Calu3 (cell line): Measurements from ENCODE around the gene PIK3R6. TPM values are rescaled to one million over a fixed set of nuclear protein-coding genes. Genes with fewer than 3 reads are reported as not detected.
"Not testable (repeated sequence)": the region's sequence is repeated elsewhere in the genome, so short reads cannot be mapped to it uniquely, and the experiment has no call there.

Experiments used
- BruUV-seq: library from RNA; stranded (reverse); fragments of 400-500 nt; replicated peaks from 2 replicates; lab custom pipeline; 2021; lab: Mats Ljungman, UMichigan
- CTCF ChIA-PET: fragments of 300-600 bp; sonication (Branson Sonifier 250); formaldehyde crosslinking; loops from one replicate; lab custom pipeline; 2022; ENCODE audit warnings: antibody characterized with exemption; lab: Charles Lee
- DNase-seq: peaks from one replicate; pipeline ENCODE4 v3.0.0; 2022
- H3K27ac Mint-ChIP-seq: one replicate; pipeline ENCODE4 v1.8.0; 2022; ENCODE audit warnings: mixed read lengths; ENCODE audit not compliant: unreplicated experiment
- H3K27me3 Mint-ChIP-seq: one replicate; pipeline ENCODE4 v1.8.0; 2022; ENCODE audit warnings: mixed read lengths; ENCODE audit not compliant: unreplicated experiment
- H3K36me3 Mint-ChIP-seq: one replicate; pipeline ENCODE4 v1.8.0; 2022; ENCODE audit warnings: mild to moderate bottlenecking, moderate library complexity, mixed read lengths; ENCODE audit not compliant: insufficient read depth, unreplicated experiment
- H3K4me1 Mint-ChIP-seq: one replicate; pipeline ENCODE4 v1.8.0; 2022; ENCODE audit warnings: mild to moderate bottlenecking, low read depth, mixed read lengths; ENCODE audit not compliant: unreplicated experiment
- H3K4me3 Mint-ChIP-seq: one replicate; pipeline ENCODE4 v1.8.0; 2022; ENCODE audit warnings: mild to moderate bottlenecking, low read depth, moderate library complexity, mixed read lengths; ENCODE audit not compliant: unreplicated experiment
- H3K9me3 Mint-ChIP-seq: one replicate; pipeline ENCODE4 v1.8.0; 2022; ENCODE audit warnings: low read depth, mixed read lengths; ENCODE audit not compliant: unreplicated experiment
- intact Hi-C: fragments of 100-400 bp; cut with micrococcal nuclease; formaldehyde crosslinking; loops from one replicate; pipeline ENCODE4 v1.10.0; 2022; ENCODE audit not compliant: unreplicated experiment
- total RNA-seq: library from RNA; stranded (reverse); gene quantifications from 2 replicates; pipeline ENCODE4 v1.2.3, GENCODE V29; 2022
- TF ChIP-seq, protein P1 (sequence below): fragments of 200-600 bp; IDR thresholded peaks from one replicate; pipeline ENCODE4 v1.8.0; 2022; ENCODE audit warnings: antibody characterized with exemption; ENCODE audit not compliant: unreplicated experiment

PIK3R6 gene
- total RNA-seq, 1 experiment from 2014 or later: not detected

- no peak for DNase-seq
- no peak overlapping the region for H3K4me3 Mint-ChIP-seq
- H3K36me3 Mint-ChIP-seq: no peaks in the 10 kb centered on the region
- TF ChIP-seq, protein P1, sequence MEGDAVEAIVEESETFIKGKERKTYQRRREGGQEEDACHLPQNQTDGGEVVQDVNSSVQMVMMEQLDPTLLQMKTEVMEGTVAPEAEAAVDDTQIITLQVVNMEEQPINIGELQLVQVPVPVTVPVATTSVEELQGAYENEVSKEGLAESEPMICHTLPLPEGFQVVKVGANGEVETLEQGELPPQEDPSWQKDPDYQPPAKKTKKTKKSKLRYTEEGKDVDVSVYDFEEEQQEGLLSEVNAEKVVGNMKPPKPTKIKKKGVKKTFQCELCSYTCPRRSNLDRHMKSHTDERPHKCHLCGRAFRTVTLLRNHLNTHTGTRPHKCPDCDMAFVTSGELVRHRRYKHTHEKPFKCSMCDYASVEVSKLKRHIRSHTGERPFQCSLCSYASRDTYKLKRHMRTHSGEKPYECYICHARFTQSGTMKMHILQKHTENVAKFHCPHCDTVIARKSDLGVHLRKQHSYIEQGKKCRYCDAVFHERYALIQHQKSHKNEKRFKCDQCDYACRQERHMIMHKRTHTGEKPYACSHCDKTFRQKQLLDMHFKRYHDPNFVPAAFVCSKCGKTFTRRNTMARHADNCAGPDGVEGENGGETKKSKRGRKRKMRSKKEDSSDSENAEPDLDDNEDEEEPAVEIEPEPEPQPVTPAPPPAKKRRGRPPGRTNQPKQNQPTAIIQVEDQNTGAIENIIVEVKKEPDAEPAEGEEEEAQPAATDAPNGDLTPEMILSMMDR: no peak
- peaks cover 20% of the 10 kb centered on the region for H3K27me3 Mint-ChIP-seq
- no TSS peak for BruUV-seq
- H3K4me1 Mint-ChIP-seq: no peaks in the 10 kb centered on the region
- H3K27ac Mint-ChIP-seq: no peak overlapping the region
- CTCF ChIA-PET: no interaction called here
- H3K9me3 Mint-ChIP-seq: no peaks in the 10 kb centered on the region
- intact Hi-C loops: no loop called here
Measured at GRCh38 chr17:8888704-8889302, 21.3 kb upstream of the PIK3R6 start.

DNA sequence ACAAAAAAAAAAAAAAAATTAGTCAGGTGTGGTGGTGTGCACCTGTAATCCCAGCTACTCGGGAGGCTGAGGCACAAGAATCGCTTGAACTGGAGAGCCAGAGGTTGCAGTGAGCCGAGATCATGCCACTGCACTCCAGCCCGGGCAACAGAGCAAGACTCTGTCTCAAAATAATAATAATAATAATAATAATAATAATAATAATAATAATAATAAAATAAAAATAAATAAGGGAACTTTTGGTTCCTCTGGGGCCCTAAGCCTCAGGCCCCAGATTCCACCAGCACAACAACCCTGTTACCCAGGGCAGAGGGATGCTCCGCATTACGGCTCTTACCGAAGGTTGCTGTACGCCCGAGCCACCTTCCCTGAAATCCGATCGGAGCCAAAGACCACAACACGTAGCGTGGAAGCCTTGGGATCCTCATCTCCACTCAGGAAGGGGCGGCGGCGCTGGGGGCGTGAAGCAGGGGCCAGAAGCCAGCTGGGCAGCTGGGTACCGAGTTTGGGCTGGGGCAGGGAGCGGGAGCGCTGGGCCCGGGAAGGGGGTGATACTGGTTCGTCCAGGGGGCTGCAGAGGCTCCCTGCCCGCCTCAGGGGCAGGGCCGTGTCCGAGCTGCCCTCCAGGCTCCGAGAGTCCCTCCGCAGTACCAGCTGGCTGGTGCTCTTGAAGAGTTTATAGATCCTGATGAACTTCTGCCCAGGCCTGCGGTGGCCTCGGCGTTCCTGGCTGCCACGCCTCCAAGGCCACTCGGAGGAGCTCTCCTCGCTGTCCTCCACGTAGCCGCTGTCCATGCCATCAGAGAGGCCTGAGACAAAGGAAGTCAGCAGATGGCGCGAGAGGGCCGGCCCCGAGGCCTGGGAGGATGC lies 20.6 kb upstream of the PIK3R6 start:
- TF ChIP-seq, protein P1: no peak
- Mint-ChIP-seq H3K27me3 (peaks cover 27% of the 10 kb centered on the region), H3K36me3 (no peaks in the 10 kb centered on the region), H3K4me1 (no peaks in the 10 kb centered on the region), H3K4me3 (no peak overlapping the region), H3K9me3 (no peaks in the 10 kb centered on the region), H3K27ac (no peak overlapping the region)
- intact Hi-C loops: no loop called here
- no TSS peak for BruUV-seq
- no peak for DNase-seq
- CTCF ChIA-PET: no interaction called here

GRCh38 chr17:8887301-8887700 lies 19.8 kb upstream of the PIK3R6 start:
- CTCF ChIA-PET: no interaction called here
- intact Hi-C loops: no loop called here

GRCh38 chr17:8885967-8886684 lies 18.7 kb upstream of the PIK3R6 start:
- H3K4me3 Mint-ChIP-seq: no peak overlapping the region
- H3K27me3 Mint-ChIP-seq: peaks cover 33% of the 10 kb centered on the region
- no TSS peak for BruUV-seq
- no peak for DNase-seq
- intact Hi-C loops: no loop called here
- TF ChIP-seq, protein P1: no peak
- no peaks in the 10 kb centered on the region for H3K9me3 Mint-ChIP-seq
- no peak overlapping the region for H3K27ac Mint-ChIP-seq
- H3K4me1 Mint-ChIP-seq: no peaks in the 10 kb centered on the region
- no peaks in the 10 kb centered on the region for H3K36me3 Mint-ChIP-seq
- CTCF ChIA-PET: no interaction called here

More at GRCh38 chr17:8887301-8887700, 19.8 kb upstream of the PIK3R6 start:
- no TSS peak for BruUV-seq
- Mint-ChIP-seq H3K4me1 (no peaks in the 10 kb centered on the region), H3K9me3 (no peaks in the 10 kb centered on the region), H3K4me3 (no peak overlapping the region), H3K36me3 (no peaks in the 10 kb centered on the region), H3K27ac (no peak overlapping the region), H3K27me3 (peaks cover 29% of the 10 kb centered on the region)
- TF ChIP-seq, protein P1: no peak
- DNase-seq: no peak

GRCh38 chr17:8885163-8885966 lies 17.9 kb upstream of the PIK3R6 start:
- H3K4me1 Mint-ChIP-seq, DNase-seq, intact Hi-C loops, H3K36me3 Mint-ChIP-seq, H3K27ac Mint-ChIP-seq, BruUV-seq, H3K4me3 Mint-ChIP-seq, H3K9me3 Mint-ChIP-seq, CTCF ChIA-PET: not testable (repeated sequence)
- peaks cover 40% of the 10 kb centered on the region for H3K27me3 Mint-ChIP-seq
